GM19468 (cell line): ENCODE measurements around the gene GBP7.

ENCODE experiments used
- ATAC-seq: cut with Tn5 transposase; IDR thresholded peaks from one replicate; pipeline ENCODE4 v1.9.1; 2021; ENCODE audit warnings: mild to moderate bottlenecking, moderate library complexity, moderate number of reproducible peaks; ENCODE audit not compliant: unreplicated experiment; ENCODE audit errors: extremely low read depth

Gene GBP7

GRCh38 chr1:89125240-89125912 lies 50.4 kb downstream of the GBP7 start:
- ATAC-seq, result no peak

GRCh38 chr1:89121641-89122040 lies 54.2 kb downstream of the GBP7 start:
- no peak for ATAC-seq

- ATAC-seq, result no peak
Measured at GRCh38 chr1:89114662-89115061, 61.1 kb downstream of the GBP7 start.

GRCh38 chr1:89112871-89113613 lies 62.8 kb downstream of the GBP7 start:
- ATAC-seq, result no peak

- ATAC-seq, result no peak
Measured at GRCh38 chr1:89104687-89105086, 71.1 kb downstream of the GBP7 start.

- no peak for ATAC-seq
Measured at GRCh38 chr1:89104147-89104546, 71.7 kb downstream of the GBP7 start.

GRCh38 chr1:89102021-89102420 lies 73.8 kb downstream of the GBP7 start:
- no peak for ATAC-seq

- no peak for ATAC-seq
Measured at GRCh38 chr1:89100412-89100811, 75.4 kb downstream of the GBP7 start.

- no peak for ATAC-seq
Measured at GRCh38 chr1:89098857-89099256, 76.9 kb downstream of the GBP7 start.

GRCh38 chr1:89095737-89096136 lies 80.1 kb downstream of the GBP7 start:
- ATAC-seq, result no peak

- ATAC-seq, result no peak
Measured at GRCh38 chr1:89089962-89090361, 85.8 kb downstream of the GBP7 start.

- no peak for ATAC-seq
Measured at GRCh38 chr1:89088572-89088971, 87.2 kb downstream of the GBP7 start.

- ATAC-seq, result no peak
Measured at GRCh38 chr1:89087241-89087640, 88.6 kb downstream of the GBP7 start.

- ATAC-seq, result no peak
Measured at GRCh38 chr1:89085781-89086180, 90.0 kb downstream of the GBP7 start.
